Uterus (tissue), 4 donors: ENCODE measurements around the gene AGGF1. TPM values are rescaled to one million over a fixed set of nuclear protein-coding genes. Genes with fewer than 3 reads are reported as not detected.
"Not testable (repeated sequence)": the region's sequence is repeated elsewhere in the genome, so short reads cannot be mapped to it uniquely, and the experiment has no call there.

Experiments used
- DNase-seq, 2 donors: peaks; one replicate each; pipeline ENCODE4 v3.0.0-alpha.2; 2019 to 2020
- H3K27ac ChIP-seq, 2 donors: fragments of 200-600 bp; sonication (generic); 1 replicate in 1 of 2; 2 replicates in 1 of 2; pipeline ENCODE4 v1.5.1; 2016 to 2018
- H3K27me3 ChIP-seq, 2 donors: fragments of 200-600 bp; sonication (generic); one replicate each; pipeline ENCODE4 v1.5.1; 2018 to 2019; ENCODE audit warnings: control low read depth in 1 of 2
- H3K36me3 ChIP-seq, 2 donors: fragments of 200-600 bp; sonication (generic); one replicate each; pipeline ENCODE4 v1.5.1; 2019; ENCODE audit warnings: control low read depth in 1 of 2
- H3K4me1 ChIP-seq, 2 donors: fragments of 200-600 bp; sonication (generic); one replicate each; pipeline ENCODE4 v1.5.1; 2018 to 2019; ENCODE audit warnings: control low read depth in 1 of 2
- H3K4me3 ChIP-seq, 2 donors: fragments of 200-600 bp; sonication (generic); 1 replicate in 1 of 2; 2 replicates in 1 of 2; pipeline ENCODE4 v1.5.1; 2018 to 2019; ENCODE audit warnings: mild to moderate bottlenecking in 1 of 2
- H3K9me3 ChIP-seq, 2 donors: fragments of 200-600 bp; sonication (generic); one replicate each; pipeline ENCODE4 v1.5.1; 2019; ENCODE audit warnings: control low read depth in 1 of 2
- CTCF ChIP-seq, 4 experiments: fragments of 200-600 bp in 2 of 4; fragments of 450-650 bp in 2 of 4; sonication (generic) in 2 of 4; IDR thresholded peaks; one replicate each; pipeline ENCODE4 v1.5.1; 2016 to 2019; ENCODE audit warnings: antibody characterized with exemption in 4 of 4, mild to moderate bottlenecking in 2 of 4, moderate library complexity in 1 of 4
- POLR2A ChIP-seq, 2 donors: fragments of 450-650 bp; IDR thresholded peaks; one replicate each; pipeline ENCODE4 v1.6.1; 2016; ENCODE audit warnings: antibody characterized with exemption in 2 of 2, mild to moderate bottlenecking in 1 of 2, moderate library complexity in 1 of 2
- intact Hi-C: fragments of 100-400 bp; cut with DNase I; formaldehyde crosslinking; loops from one replicate; pipeline ENCODE4 v1.15.1; 2023; ENCODE audit warnings: low total_unique reads
- total RNA-seq, 4 donors: library from RNA; depleted of rRNA in 3 of 4; stranded (reverse); fragments of >200 nt in 3 of 4; gene quantifications; one replicate each; pipeline versions ENCODE4 v1.1.0 to v1.2.4, GENCODE V29; 2014 to 2023
- donor health status: DM: yes; HTN: yes; CAD: no.

Gene AGGF1
- total RNA-seq, 4 donors from 2014 or later = 10.6 to 44.7 (median 23.2) TPM

DNA sequence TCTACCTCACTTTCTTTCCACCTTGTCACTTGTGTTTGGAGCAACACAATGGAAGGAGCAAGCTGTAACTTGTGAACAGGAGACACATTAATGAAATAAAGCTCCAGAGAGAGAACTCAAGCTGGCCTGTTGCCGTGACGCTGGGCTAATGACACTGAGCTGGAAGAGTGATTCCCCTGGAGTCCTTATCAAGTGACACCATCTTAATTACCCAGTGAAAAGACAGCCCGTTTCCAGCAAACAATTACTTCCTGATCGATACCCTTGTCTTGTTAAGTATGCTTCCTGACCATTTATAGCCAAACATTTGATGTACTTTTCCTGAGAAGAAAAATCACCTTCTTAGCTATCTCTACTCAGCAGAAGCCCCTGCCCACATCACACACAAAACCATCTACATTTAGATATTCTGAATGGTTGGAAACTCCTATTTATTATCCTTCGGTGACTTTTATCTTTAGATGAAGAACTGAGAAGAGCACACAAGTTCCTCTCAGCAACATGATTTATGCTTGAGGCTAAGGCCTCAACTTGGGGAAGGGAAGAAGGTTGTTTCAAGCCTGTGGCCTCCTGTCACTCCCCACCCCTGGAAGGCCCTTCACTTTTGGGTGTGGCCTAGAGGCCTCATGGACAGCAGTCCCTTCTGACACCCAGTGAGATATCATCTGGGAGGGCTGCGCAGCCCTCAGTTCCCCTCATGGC is 43.2 kb upstream of the AGGF1 start:
- Histone ChIP-seq H3K27ac (no peak overlapping the region), H3K9me3 (no peaks in the 10 kb centered on the region), H3K36me3 (no peaks in the 10 kb centered on the region), H3K4me1 (no peaks in the 10 kb centered on the region), H3K4me3 (no peak overlapping the region), H3K27me3 (no peaks in the 10 kb centered on the region)
- TF ChIP-seq POLR2A (IDR thresholded peaks at IDR 0.05) (no peak), CTCF (IDR thresholded peaks at IDR 0.05) (no peak)
- no peak for DNase-seq
- intact Hi-C loops = no loop called here

DNA sequence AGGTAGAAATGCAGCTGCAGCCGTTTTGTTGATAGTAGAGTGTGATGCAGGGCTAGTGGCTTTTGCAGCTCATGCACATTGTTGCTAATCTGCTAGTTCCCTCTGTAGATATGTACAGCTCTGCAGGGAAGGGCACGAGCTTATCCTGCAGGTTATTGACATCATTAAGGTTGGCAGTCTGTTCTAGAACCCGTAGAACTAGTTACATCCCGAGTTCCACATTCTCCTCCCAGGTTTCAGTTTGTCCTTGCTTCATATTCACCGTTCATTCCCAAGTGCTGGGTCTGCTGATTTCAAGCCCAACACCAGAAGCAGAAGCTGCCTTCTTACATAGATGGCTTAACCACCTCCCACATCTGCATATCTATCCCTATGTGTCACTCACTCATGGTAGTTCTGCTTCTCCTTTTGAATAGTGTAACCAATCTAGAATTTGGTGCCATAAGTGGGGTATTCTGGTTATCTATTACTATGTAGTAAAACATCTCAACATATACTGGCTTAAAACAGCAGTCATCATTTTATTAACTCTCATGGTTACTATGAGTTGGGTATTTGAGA is 39.2 kb upstream of the AGGF1 start:
- Histone ChIP-seq H3K27me3 (no peaks in the 10 kb centered on the region), H3K36me3 (no peaks in the 10 kb centered on the region), H3K4me3 (no peak overlapping the region), H3K27ac (no peak overlapping the region), H3K4me1 (no peaks in the 10 kb centered on the region), H3K9me3 (no peaks in the 10 kb centered on the region)
- intact Hi-C loops = no loop called here
- no peak for DNase-seq
- TF ChIP-seq POLR2A (IDR thresholded peaks at IDR 0.05) = no peak
- TF ChIP-seq CTCF (IDR thresholded peaks at IDR 0.05) = no peak

DNA sequence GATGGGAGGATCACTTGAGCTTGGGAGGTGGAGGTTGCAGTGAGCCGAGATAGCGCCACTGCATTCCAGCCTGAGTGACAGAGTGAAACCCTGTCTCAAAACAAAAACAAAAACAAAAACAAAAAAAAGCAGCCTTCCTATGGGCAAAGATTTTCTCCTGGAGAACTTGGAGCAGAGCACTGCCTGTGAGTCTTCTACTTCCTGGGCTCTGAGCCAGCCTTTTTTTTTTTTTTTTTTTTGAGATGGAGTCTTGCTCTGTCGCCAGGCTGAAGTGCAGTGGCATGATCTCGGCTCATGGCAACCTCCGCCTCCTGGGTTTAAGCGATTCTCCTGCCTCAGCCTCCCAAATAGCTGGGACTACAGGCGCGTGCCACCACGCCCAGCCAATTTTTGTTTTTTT is 36.8 kb upstream of the AGGF1 start:
- intact Hi-C loops, H3K4me3 ChIP-seq, H3K9me3 ChIP-seq, H3K27ac ChIP-seq, DNase-seq, H3K27me3 ChIP-seq, H3K36me3 ChIP-seq, H3K4me1 ChIP-seq: not testable (repeated sequence)

GRCh38 chr5:76994337-76994736 is 35.9 kb upstream of the AGGF1 start:
- H3K4me1 ChIP-seq = no peaks in the 10 kb centered on the region
- H3K4me3 ChIP-seq = no peak overlapping the region
- no peaks in the 10 kb centered on the region for H3K36me3 ChIP-seq
- intact Hi-C loops = no loop called here
- no peak for DNase-seq
- H3K9me3 ChIP-seq = no peaks in the 10 kb centered on the region
- TF ChIP-seq POLR2A (IDR thresholded peaks at IDR 0.05) = no peak
- no peak for TF ChIP-seq CTCF (IDR thresholded peaks at IDR 0.05)
- no peak overlapping the region for H3K27ac ChIP-seq
- H3K27me3 ChIP-seq = no peaks in the 10 kb centered on the region

GRCh38 chr5:76998251-76998650 is 32.0 kb upstream of the AGGF1 start:
- H3K36me3 ChIP-seq, H3K4me3 ChIP-seq, H3K27ac ChIP-seq, H3K27me3 ChIP-seq, H3K9me3 ChIP-seq, H3K4me1 ChIP-seq, DNase-seq, intact Hi-C loops: not testable (repeated sequence)

GRCh38 chr5:76999451-76999850 is 30.8 kb upstream of the AGGF1 start:
- no peak for TF ChIP-seq POLR2A (IDR thresholded peaks at IDR 0.05)
- TF ChIP-seq CTCF (IDR thresholded peaks at IDR 0.05) = no peak
- H3K4me1 ChIP-seq = no peaks in the 10 kb centered on the region
- H3K4me3 ChIP-seq = no peak overlapping the region
- H3K27ac ChIP-seq = no peak overlapping the region
- no peaks in the 10 kb centered on the region for H3K9me3 ChIP-seq
- H3K27me3 ChIP-seq = peaks cover 0 to 4% of the 10 kb centered on the region in 2 donors
- DNase-seq = no peak
- intact Hi-C loops = no loop called here
- no peaks in the 10 kb centered on the region for H3K36me3 ChIP-seq
